A673 (cell line): Measurements from ENCODE around the gene STXBP4. TPM values are rescaled to one million over a fixed set of nuclear protein-coding genes. Genes with fewer than 3 reads are reported as not detected.
A peak's percentile ranks its signal among the peaks of the same experiment; 100 is the strongest.

Experiments
- BruUV-seq: library from RNA; stranded (reverse); fragments of 400-500 nt; replicated peaks from 2 replicates; lab custom pipeline; 2021; lab: Mats Ljungman, UMichigan
- CTCF ChIA-PET: fragments of 300-600 bp; sonication (Branson Sonifier 250); formaldehyde crosslinking; loops from one replicate; lab custom pipeline; 2022; ENCODE audit warnings: antibody characterized with exemption; lab: Charles Lee
- POLR2A ChIA-PET: fragments of 300-600 bp; sonication (Branson Sonifier 250); formaldehyde crosslinking; loops from one replicate; lab custom pipeline; 2022; ENCODE audit warnings: antibody characterized with exemption; ENCODE audit not compliant: low non-redundant PET; lab: Charles Lee
- DNase-seq: peaks from one replicate; pipeline ENCODE4 v3.0.0-alpha.2; 2015; ENCODE audit warnings: low spot score
- H3K27ac ChIP-seq: fragments of 200-600 bp; sonication (generic); 2 replicates; pipeline ENCODE4 v1.5.1; 2016; ENCODE audit warnings: mixed run types, low read depth, mild to moderate bottlenecking, mixed read lengths, antibody characterized with exemption, low read length; ENCODE audit not compliant: poor library complexity, severe bottlenecking
- H3K27me3 ChIP-seq: fragments of 200-600 bp; sonication (generic); replicated peaks from 2 replicates; pipeline ENCODE4 v1.6.1; 2017; ENCODE audit warnings: mixed run types, low read depth, mild to moderate bottlenecking, mixed read lengths, antibody characterized with exemption, low read length; ENCODE audit not compliant: insufficient read depth, poor library complexity
- H3K36me3 ChIP-seq: fragments of 200-600 bp; sonication (generic); 2 replicates; pipeline ENCODE4 v1.6.1; 2016; ENCODE audit warnings: mixed run types, mild to moderate bottlenecking, mixed read lengths, antibody characterized with exemption, low read length; ENCODE audit not compliant: insufficient read depth, poor library complexity, severe bottlenecking
- H3K4me1 ChIP-seq: fragments of 200-600 bp; sonication (generic); 2 replicates; pipeline ENCODE4 v1.6.1; 2017; ENCODE audit warnings: mixed run types, mild to moderate bottlenecking, mixed read lengths, antibody characterized with exemption, low read length; ENCODE audit not compliant: insufficient read depth, poor library complexity, severe bottlenecking
- H3K4me3 ChIP-seq: fragments of 200-600 bp; sonication (generic); 2 replicates; pipeline ENCODE4 v1.5.1; 2016; ENCODE audit warnings: low read depth, mixed run types, mild to moderate bottlenecking, mixed read lengths, low read length; ENCODE audit not compliant: poor library complexity, severe bottlenecking
- H3K9me3 ChIP-seq: fragments of 200-600 bp; sonication (generic); 2 replicates; pipeline ENCODE4 v1.6.1; 2016; ENCODE audit warnings: mixed run types, low read depth, mild to moderate bottlenecking, mixed read lengths, antibody characterized with exemption, low read length; ENCODE audit not compliant: poor library complexity, severe bottlenecking
- EZH2 ChIP-seq: fragments of 200-600 bp; sonication (generic); IDR thresholded peaks from 2 replicates; pipeline ENCODE4 v1.6.1; 2017; ENCODE audit warnings: borderline replicate concordance, low read depth, mild to moderate bottlenecking, mixed read lengths, antibody characterized with exemption, low read length; ENCODE audit not compliant: poor library complexity, severe bottlenecking
- intact Hi-C: fragments of 100-400 bp; cut with micrococcal nuclease; formaldehyde crosslinking; loops from one replicate; pipeline ENCODE4 v1.10.0; 2022; ENCODE audit not compliant: unreplicated experiment
- total RNA-seq: library from RNA; stranded (reverse); gene quantifications from 2 replicates; pipeline ENCODE4 v1.2.3, GENCODE V29; 2021
- TF ChIP-seq, protein P1 (sequence below): fragments of 300-800, 200-600 bp; sonication (generic); conservative IDR thresholded peaks from 2 replicates; pipeline ENCODE4 v1.5.1; 2017; ENCODE audit warnings: low read depth, mild to moderate bottlenecking, antibody characterized with exemption, low read length, moderate library complexity, mixed read lengths

Gene STXBP4
- total RNA-seq, 1 experiment from 2014 or later, result 24.2 TPM

DNA sequence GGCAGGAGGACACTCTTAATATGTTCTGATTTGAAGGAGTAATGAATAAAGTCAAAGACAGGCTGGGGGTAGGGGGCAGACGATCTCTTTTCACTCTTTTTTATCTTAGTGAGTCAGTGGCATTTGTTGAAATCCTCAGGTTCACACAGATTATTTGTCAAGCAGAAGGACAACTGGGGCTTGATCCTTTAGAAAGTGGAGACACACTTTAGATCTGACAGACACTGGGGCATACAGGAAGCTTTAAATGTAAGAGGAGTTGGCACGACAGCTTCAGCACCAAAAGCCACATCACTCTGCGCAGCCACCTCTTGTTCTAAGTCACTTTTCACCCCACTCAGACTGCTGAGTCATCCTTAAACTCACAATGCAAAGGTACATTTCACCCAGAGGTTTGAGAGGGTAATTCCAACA, 121.5 kb downstream of the STXBP4 start:
- no TSS peak for BruUV-seq

DNA sequence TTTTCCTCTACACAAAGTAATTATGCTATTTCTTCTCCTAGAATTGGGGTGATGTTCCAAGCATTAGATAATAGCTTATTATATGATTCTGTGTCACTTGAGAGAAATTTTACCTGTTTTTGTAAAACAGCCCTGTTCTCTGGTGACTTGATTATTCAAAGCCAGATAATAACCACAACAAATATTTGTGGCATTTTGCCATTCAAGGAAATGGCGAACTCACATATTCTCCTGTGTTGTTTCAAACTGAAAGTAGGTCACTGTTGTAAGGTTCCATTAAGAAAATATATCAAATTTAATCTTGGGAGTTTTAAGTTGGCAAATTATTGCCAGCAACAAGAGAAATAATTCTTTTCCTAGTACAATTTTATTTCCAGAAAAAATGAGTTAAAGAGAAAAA, 124.8 kb downstream of the STXBP4 start:
- CTCF ChIA-PET, result no interaction called here
- H3K36me3 ChIP-seq, result no peaks in the 10 kb centered on the region
- POLR2A ChIA-PET, result no interaction called here
- TF ChIP-seq, protein P1, sequence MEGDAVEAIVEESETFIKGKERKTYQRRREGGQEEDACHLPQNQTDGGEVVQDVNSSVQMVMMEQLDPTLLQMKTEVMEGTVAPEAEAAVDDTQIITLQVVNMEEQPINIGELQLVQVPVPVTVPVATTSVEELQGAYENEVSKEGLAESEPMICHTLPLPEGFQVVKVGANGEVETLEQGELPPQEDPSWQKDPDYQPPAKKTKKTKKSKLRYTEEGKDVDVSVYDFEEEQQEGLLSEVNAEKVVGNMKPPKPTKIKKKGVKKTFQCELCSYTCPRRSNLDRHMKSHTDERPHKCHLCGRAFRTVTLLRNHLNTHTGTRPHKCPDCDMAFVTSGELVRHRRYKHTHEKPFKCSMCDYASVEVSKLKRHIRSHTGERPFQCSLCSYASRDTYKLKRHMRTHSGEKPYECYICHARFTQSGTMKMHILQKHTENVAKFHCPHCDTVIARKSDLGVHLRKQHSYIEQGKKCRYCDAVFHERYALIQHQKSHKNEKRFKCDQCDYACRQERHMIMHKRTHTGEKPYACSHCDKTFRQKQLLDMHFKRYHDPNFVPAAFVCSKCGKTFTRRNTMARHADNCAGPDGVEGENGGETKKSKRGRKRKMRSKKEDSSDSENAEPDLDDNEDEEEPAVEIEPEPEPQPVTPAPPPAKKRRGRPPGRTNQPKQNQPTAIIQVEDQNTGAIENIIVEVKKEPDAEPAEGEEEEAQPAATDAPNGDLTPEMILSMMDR, result no peak
- TF ChIP-seq EZH2, result no peak
- BruUV-seq, result no TSS peak
- peaks cover 30% of the 10 kb centered on the region for H3K4me1 ChIP-seq
- H3K27ac ChIP-seq, result no peak overlapping the region
- no peak overlapping the region for H3K4me3 ChIP-seq
- intact Hi-C loops, result no loop called here
- no peaks in the 10 kb centered on the region for H3K27me3 ChIP-seq
- H3K9me3 ChIP-seq, result no peaks in the 10 kb centered on the region
- no peak for DNase-seq

More for the DNA sequence above, 121.5 kb downstream of the STXBP4 start:
- TF ChIP-seq, protein P1, result no peak
- no peak for TF ChIP-seq EZH2
- ChIA-PET CTCF (no interaction called here), POLR2A (no interaction called here)
- intact Hi-C loops, result no loop called here
- DNase-seq, result peak; percentile 11
- Histone ChIP-seq H3K27me3 (no peaks in the 10 kb centered on the region), H3K27ac (no peak overlapping the region), H3K9me3 (no peaks in the 10 kb centered on the region), H3K36me3 (no peaks in the 10 kb centered on the region), H3K4me1 (peaks cover 38% of the 10 kb centered on the region), H3K4me3 (no peak overlapping the region)

DNA sequence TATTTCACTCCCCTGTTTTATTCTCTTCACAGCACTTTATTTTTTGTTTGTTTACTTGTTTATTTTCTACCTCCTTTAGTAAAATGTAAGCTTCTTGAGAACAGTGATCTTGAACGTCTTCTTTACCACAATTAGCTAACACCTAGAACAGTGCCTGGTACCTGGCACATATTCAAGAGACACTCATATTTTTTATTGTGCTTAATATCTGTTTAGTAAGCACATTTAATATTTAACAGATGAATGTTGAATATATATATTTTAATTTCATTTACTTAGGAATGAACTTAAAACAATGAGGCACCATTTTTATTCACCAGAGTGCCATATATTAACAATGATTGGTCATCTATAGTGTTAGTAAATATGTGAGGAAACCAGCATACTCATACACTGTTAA, 130.2 kb downstream of the STXBP4 start:
- no peaks in the 10 kb centered on the region for H3K36me3 ChIP-seq
- POLR2A ChIA-PET, result no interaction called here
- no peak overlapping the region for H3K27ac ChIP-seq
- no peaks in the 10 kb centered on the region for H3K4me1 ChIP-seq
- CTCF ChIA-PET, result no interaction called here
- BruUV-seq, result no TSS peak
- no peak for TF ChIP-seq EZH2
- TF ChIP-seq, protein P1, result no peak
- DNase-seq, result no peak
- intact Hi-C loops, result no loop called here
- H3K27me3 ChIP-seq, result no peaks in the 10 kb centered on the region
- no peaks in the 10 kb centered on the region for H3K9me3 ChIP-seq
- H3K4me3 ChIP-seq, result no peak overlapping the region
